Esophagus muscularis mucosa (tissue), 4 donors: ENCODE data around the gene SLC16A2. TPM values are rescaled to one million over a fixed set of nuclear protein-coding genes. Genes with fewer than 3 reads are reported as not detected.
A peak's percentile ranks its signal among the peaks of the same experiment; 100 is the strongest.

Experiments used
- DNase-seq: peaks from one replicate; pipeline ENCODE4 v3.0.0-alpha.2; 2017; ENCODE audit errors: extremely low spot score
- H3K27ac ChIP-seq, 4 donors: fragments of 200-600 bp; sonication (generic); replicated peaks in 1 of 4; 1 replicate in 3 of 4; 2 replicates in 1 of 4; pipeline ENCODE4 v1.5.1; 2016 to 2019; ENCODE audit warnings: mild to moderate bottlenecking in 1 of 4
- H3K27me3 ChIP-seq, 4 donors: fragments of 200-600 bp; sonication (generic); one replicate each; pipeline versions ENCODE4 v1.5.1 to v1.6.0; 2016 to 2019
- H3K36me3 ChIP-seq, 4 donors: fragments of 200-600 bp; sonication (generic); one replicate each; pipeline ENCODE4 v1.5.1; 2016 to 2019
- H3K4me1 ChIP-seq, 4 donors: fragments of 200-600 bp; sonication (generic); one replicate each; pipeline ENCODE4 v1.5.1; 2016 to 2019
- H3K4me3 ChIP-seq, 4 donors: fragments of 200-600 bp; sonication (generic); 1 replicate in 2 of 4; 2 replicates in 2 of 4; pipeline ENCODE4 v1.5.1; 2016 to 2019; ENCODE audit warnings: mild to moderate bottlenecking in 4 of 4, moderate library complexity in 1 of 4
- H3K9me3 ChIP-seq, 4 donors: fragments of 200-600 bp; sonication (generic); 1 replicate in 3 of 4; 2 replicates in 1 of 4; pipeline ENCODE4 v1.5.1; 2016 to 2019
- EP300 ChIP-seq: sonication (generic); formaldehyde crosslinking; IDR thresholded peaks from one replicate; pipeline ENCODE4 v1.6.1; 2017; ENCODE audit warnings: antibody characterized with exemption
- POLR2A ChIP-seq: fragments of 450-650 bp; IDR thresholded peaks from one replicate; pipeline ENCODE4 v1.6.1; 2017; ENCODE audit warnings: antibody characterized with exemption, moderate library complexity, mild to moderate bottlenecking, low read depth
- POLR2AphosphoS5 ChIP-seq, 2 donors: sonication (generic); formaldehyde crosslinking; IDR thresholded peaks; one replicate each; pipeline ENCODE4 v1.6.1; 2017; ENCODE audit warnings: antibody characterized with exemption in 2 of 2
- WGBS: methylation state at CpG from one replicate; pipeline ENCODE4 v1.1.5; 2018; 5-methylcytosine and 5-hydroxymethylcytosine counted together
- intact Hi-C: fragments of 100-400 bp; cut with DNase I; formaldehyde crosslinking; loops from one replicate; pipeline ENCODE4 v1.15.1; 2023
- total RNA-seq, 4 donors: library from RNA; depleted of rRNA; stranded (reverse); fragments of >200 nt; gene quantifications; one replicate each; pipeline versions ENCODE4 v1.1.0 to v1.2.1, GENCODE V29; 2016
- TF ChIP-seq, protein P1 (sequence below), 3 experiments: fragments of 200-600 bp in 2 of 3; fragments of 450-650 bp in 1 of 3; sonication (generic) in 2 of 3; IDR thresholded peaks; one replicate each; pipeline ENCODE4 v1.5.1; 2017 to 2019; ENCODE audit warnings: antibody characterized with exemption in 3 of 3, mild to moderate bottlenecking in 2 of 3, moderate library complexity in 1 of 3

SLC16A2 gene
- total RNA-seq, 4 donors from 2014 or later = 7.3 to 13.7 (median 9.6) TPM

DNA sequence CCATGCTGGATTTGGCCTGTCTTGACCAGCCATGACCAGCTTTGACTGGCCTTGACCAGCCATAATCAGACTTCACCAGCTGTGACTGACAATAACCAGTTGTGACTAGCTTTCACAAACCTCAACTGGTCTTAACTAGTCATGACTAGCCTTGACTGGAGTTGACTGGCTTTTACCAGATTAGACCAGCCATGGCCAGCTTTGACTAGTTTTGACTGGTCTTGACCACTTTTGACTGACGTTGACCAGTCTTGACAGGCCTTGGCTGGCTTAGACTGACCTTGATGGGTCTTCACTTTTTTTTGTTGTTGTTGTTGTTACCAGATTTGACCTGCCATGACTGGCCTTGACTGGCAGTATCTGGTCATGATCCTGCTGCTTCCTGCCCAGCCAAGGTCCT, 125.7 kb downstream of the SLC16A2 start:
- Histone ChIP-seq H3K9me3 (no peaks in the 10 kb centered on the region), H3K27me3 (no peaks in the 10 kb centered on the region), H3K36me3 (no peaks in the 10 kb centered on the region), H3K4me1 (no peaks in the 10 kb centered on the region), H3K27ac (no peak overlapping the region), H3K4me3 (no peak overlapping the region)
- DNase-seq = no peak
- intact Hi-C loops = no loop called here
- WGBS = 90% methylated on average over 1 of the region's 1 CpG
- TF ChIP-seq POLR2A (no peak), EP300 (no peak), POLR2AphosphoS5 (IDR thresholded peaks at IDR 0.05) (no peak)
- TF ChIP-seq, protein P1, sequence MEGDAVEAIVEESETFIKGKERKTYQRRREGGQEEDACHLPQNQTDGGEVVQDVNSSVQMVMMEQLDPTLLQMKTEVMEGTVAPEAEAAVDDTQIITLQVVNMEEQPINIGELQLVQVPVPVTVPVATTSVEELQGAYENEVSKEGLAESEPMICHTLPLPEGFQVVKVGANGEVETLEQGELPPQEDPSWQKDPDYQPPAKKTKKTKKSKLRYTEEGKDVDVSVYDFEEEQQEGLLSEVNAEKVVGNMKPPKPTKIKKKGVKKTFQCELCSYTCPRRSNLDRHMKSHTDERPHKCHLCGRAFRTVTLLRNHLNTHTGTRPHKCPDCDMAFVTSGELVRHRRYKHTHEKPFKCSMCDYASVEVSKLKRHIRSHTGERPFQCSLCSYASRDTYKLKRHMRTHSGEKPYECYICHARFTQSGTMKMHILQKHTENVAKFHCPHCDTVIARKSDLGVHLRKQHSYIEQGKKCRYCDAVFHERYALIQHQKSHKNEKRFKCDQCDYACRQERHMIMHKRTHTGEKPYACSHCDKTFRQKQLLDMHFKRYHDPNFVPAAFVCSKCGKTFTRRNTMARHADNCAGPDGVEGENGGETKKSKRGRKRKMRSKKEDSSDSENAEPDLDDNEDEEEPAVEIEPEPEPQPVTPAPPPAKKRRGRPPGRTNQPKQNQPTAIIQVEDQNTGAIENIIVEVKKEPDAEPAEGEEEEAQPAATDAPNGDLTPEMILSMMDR (IDR thresholded peaks at IDR 0.05) = no peak

DNA sequence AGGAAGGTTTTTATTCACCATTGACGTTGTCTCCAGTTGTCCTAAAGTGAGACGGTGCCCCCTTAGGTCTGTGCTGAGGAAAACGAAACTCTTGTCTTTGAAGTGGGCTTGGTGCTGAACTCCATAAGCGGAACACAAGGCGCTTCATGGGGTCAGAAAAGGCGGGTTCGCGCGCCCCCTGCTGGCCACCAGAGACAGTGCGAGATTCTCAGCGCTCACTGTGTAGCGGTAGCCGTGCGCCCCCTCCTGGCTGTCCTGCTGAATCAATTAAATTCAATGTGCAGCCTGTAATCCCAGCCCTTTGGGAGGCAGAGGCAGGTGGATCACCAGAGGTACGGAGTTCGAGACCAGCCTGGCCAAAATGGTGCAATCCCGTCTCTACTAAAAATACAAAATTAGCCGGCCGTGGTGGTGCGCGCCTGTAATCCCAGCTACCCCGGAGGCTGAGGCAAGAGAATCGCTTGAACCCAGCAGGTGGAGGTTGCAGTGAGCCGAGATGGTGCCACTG, 129.1 kb downstream of the SLC16A2 start:
- H3K4me1 ChIP-seq = no peaks in the 10 kb centered on the region
- H3K36me3 ChIP-seq = no peaks in the 10 kb centered on the region
- H3K27me3 ChIP-seq = no peaks in the 10 kb centered on the region
- peak; percentile 94 for DNase-seq
- intact Hi-C loops = loop anchor here (2.0 kb wide), 1 partner anchor 168 kb away; no protein-coding TSS in a partner anchor
- no peaks in the 10 kb centered on the region for H3K9me3 ChIP-seq
- H3K27ac ChIP-seq = peak overlapping the region in 1 of 4 donors; percentile 34
- no peak overlapping the region for H3K4me3 ChIP-seq
- 27% methylated on average over 16 of the region's 24 CpGs for WGBS
- TF ChIP-seq EP300 = no peak
- TF ChIP-seq, protein P1 (IDR thresholded peaks at IDR 0.05) = peak; percentile 93 to 97 (median 96)
- TF ChIP-seq POLR2AphosphoS5 (IDR thresholded peaks at IDR 0.05) = peak in 1 of 2 donors; percentile 62
- no peak for TF ChIP-seq POLR2A

DNA sequence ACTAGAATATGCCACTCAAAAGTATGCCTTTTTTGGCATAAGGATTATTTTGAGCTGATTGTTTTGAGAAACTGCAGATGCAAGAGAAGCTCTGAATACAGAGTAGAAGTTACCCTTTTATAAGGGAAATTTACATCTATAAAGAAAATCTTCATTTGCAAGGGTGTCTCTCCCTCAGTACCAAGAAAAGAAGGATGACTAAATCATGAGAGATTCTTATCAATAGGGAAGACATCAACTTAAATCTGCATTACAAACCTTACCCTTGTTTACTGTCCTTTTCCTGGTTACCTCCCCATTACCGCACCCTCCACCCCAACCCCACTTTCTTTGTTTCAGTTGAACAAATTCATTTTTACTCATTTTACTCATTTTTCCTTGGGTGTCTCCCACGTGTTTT, 130.6 kb downstream of the SLC16A2 start:
- no peaks in the 10 kb centered on the region for H3K4me1 ChIP-seq
- 48% methylated on average over 2 of the region's 2 CpGs for WGBS
- DNase-seq = no peak
- H3K27me3 ChIP-seq = no peaks in the 10 kb centered on the region
- TF ChIP-seq POLR2AphosphoS5 (IDR thresholded peaks at IDR 0.05) (no peak), EP300 (no peak), POLR2A (no peak)
- TF ChIP-seq, protein P1 (IDR thresholded peaks at IDR 0.05) = no peak
- intact Hi-C loops = loop anchor here (2.0 kb wide), 1 partner anchor 169 kb away; no protein-coding TSS in a partner anchor
- H3K4me3 ChIP-seq = no peak overlapping the region
- H3K9me3 ChIP-seq = no peaks in the 10 kb centered on the region
- no peak overlapping the region for H3K27ac ChIP-seq
- no peaks in the 10 kb centered on the region for H3K36me3 ChIP-seq

DNA sequence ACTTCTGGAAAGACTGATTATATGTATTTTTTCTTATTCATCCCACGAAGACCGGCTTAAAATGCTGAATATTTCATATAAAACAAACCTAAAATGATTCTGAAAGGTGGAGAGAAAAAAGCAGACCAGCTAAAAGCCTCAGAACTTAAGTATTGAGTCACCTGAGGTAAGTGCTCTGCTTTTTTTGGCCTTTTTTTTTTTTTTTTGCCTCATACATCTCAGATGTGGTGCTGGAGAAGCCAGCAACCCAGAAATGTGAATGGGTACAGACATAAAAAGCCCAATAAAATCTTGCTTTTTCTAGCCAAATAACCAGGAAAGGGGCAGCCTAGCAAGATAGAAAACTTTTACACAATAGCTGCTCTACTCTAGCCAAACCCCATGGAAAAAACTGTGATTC, 136.1 kb downstream of the SLC16A2 start:
- intact Hi-C loops = no loop called here
- H3K4me1 ChIP-seq = no peaks in the 10 kb centered on the region
- H3K27me3 ChIP-seq = no peaks in the 10 kb centered on the region
- no peak overlapping the region for H3K27ac ChIP-seq
- WGBS = 75% methylated on average over 2 of the region's 2 CpGs
- H3K9me3 ChIP-seq = no peaks in the 10 kb centered on the region
- no peak overlapping the region for H3K4me3 ChIP-seq
- TF ChIP-seq EP300 = no peak
- TF ChIP-seq POLR2AphosphoS5 (IDR thresholded peaks at IDR 0.05) = no peak
- TF ChIP-seq POLR2A = no peak
- TF ChIP-seq, protein P1 (IDR thresholded peaks at IDR 0.05) = no peak
- no peaks in the 10 kb centered on the region for H3K36me3 ChIP-seq
- no peak for DNase-seq

DNA sequence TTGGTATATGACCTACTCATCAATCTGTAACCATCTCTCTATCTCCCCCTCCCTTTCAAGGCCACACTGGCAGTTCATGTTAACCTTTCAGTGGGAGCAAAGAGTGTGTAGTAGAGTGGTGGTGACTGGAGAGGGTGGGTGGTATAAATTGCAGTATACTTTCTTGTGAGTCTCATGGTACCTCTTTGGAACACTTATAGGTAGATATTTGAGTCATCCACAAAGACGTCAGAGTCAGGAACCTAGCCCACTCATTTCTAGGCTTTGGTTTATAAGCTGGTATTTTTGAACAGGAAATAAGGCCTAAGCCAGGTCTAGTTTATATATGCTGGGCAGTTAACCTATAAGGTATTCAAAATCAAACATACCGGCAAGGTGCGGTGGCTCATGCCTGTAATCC, 156.8 kb downstream of the SLC16A2 start:
- H3K36me3 ChIP-seq = no peaks in the 10 kb centered on the region
- no peak for DNase-seq
- H3K4me1 ChIP-seq = no peaks in the 10 kb centered on the region
- no peak overlapping the region for H3K27ac ChIP-seq
- no peak overlapping the region for H3K4me3 ChIP-seq
- TF ChIP-seq EP300 (no peak), POLR2AphosphoS5 (IDR thresholded peaks at IDR 0.05) (no peak), POLR2A (no peak)
- TF ChIP-seq, protein P1 (IDR thresholded peaks at IDR 0.05) = no peak
- intact Hi-C loops = no loop called here
- H3K27me3 ChIP-seq = no peaks in the 10 kb centered on the region
- H3K9me3 ChIP-seq = no peaks in the 10 kb centered on the region
- 93% methylated on average over 3 of the region's 3 CpGs for WGBS
